H9 (cell line): ENCODE data around the gene NARF. TPM values are rescaled to one million over a fixed set of nuclear protein-coding genes. Genes with fewer than 3 reads are reported as not detected.
A peak's percentile ranks its signal among the peaks of the same experiment; 100 is the strongest.

Source experiments
- DNase-seq: peaks from one replicate; pipeline ENCODE4 v3.0.0-alpha.2; 2017
- H2AFZ ChIP-seq: one replicate; pipeline ENCODE4 v1.6.1; 2013; ENCODE audit warnings: mild to moderate bottlenecking, low read length, control low read depth, moderate library complexity
- H2AK5ac ChIP-seq: 2 replicates; pipeline ENCODE4 v1.6.1; 2013; ENCODE audit warnings: low read length, control low read depth, mixed read lengths; ENCODE audit not compliant: insufficient read length
- H2BK120ac ChIP-seq: one replicate; pipeline ENCODE4 v1.6.1; 2013; ENCODE audit warnings: low read depth, mild to moderate bottlenecking, low read length, control low read depth, inconsistent platforms; ENCODE audit not compliant: poor library complexity, severe bottlenecking
- H2BK12ac ChIP-seq: 2 replicates; pipeline ENCODE4 v1.6.1; 2013; ENCODE audit warnings: low read length, control low read depth, mixed read lengths, low read depth; ENCODE audit not compliant: insufficient read length
- H2BK15ac ChIP-seq: 2 replicates; pipeline ENCODE4 v1.6.1; 2013; ENCODE audit warnings: low read depth, low read length, control low read depth
- H2BK20ac ChIP-seq: one replicate; pipeline ENCODE4 v1.6.1; 2013; ENCODE audit warnings: low read depth, mild to moderate bottlenecking, low read length, control low read depth, inconsistent platforms; ENCODE audit not compliant: poor library complexity, severe bottlenecking
- H2BK5ac ChIP-seq: 2 replicates; pipeline ENCODE4 v1.6.1; 2013; ENCODE audit warnings: low read length, control low read depth, mixed read lengths; ENCODE audit not compliant: insufficient read length
- H3K14ac ChIP-seq: 2 replicates; pipeline ENCODE4 v1.6.1; 2013; ENCODE audit warnings: low read length, control low read depth; ENCODE audit not compliant: insufficient read depth
- H3K18ac ChIP-seq: 2 replicates; pipeline ENCODE4 v1.6.1; 2013; ENCODE audit warnings: low read depth, mild to moderate bottlenecking, mixed read lengths, low read length, control low read depth; ENCODE audit not compliant: insufficient read length
- H3K23ac ChIP-seq: 2 replicates; pipeline ENCODE4 v1.6.1; 2013; ENCODE audit warnings: low read length, control low read depth, mixed read lengths, low read depth; ENCODE audit not compliant: insufficient read length
- H3K23me2 ChIP-seq: 2 replicates; pipeline ENCODE4 v1.6.1; 2013; ENCODE audit warnings: low read depth, mild to moderate bottlenecking, mixed read lengths, low read length, control low read depth; ENCODE audit not compliant: insufficient read length, poor library complexity, severe bottlenecking
- H3K27ac ChIP-seq: 2 replicates; pipeline ENCODE4 v1.5.1; 2013; ENCODE audit warnings: low read length, control low read depth, mixed read lengths, low read depth; ENCODE audit not compliant: insufficient read length
- H3K27me3 ChIP-seq: 2 replicates; pipeline ENCODE4 v1.6.1; 2013; ENCODE audit warnings: low read length, control low read depth, inconsistent platforms; ENCODE audit not compliant: insufficient read depth
- H3K4ac ChIP-seq: 2 replicates; pipeline ENCODE4 v1.6.1; 2013; ENCODE audit warnings: low read depth, mild to moderate bottlenecking, control low read depth, inconsistent platforms, low read length, moderate library complexity
- H3K4me1 ChIP-seq: 2 replicates; pipeline ENCODE4 v1.6.1; 2013; ENCODE audit warnings: low read length, control low read depth, inconsistent platforms; ENCODE audit not compliant: insufficient read depth
- H3K4me2 ChIP-seq: 2 replicates; pipeline ENCODE4 v1.6.1; 2013; ENCODE audit warnings: low read length, control low read depth, mixed read lengths; ENCODE audit not compliant: insufficient read length, insufficient read depth
- H3K56ac ChIP-seq: 2 replicates; pipeline ENCODE4 v1.6.1; 2013; ENCODE audit warnings: low read depth, mild to moderate bottlenecking, mixed read lengths, low read length, control low read depth; ENCODE audit not compliant: insufficient read length
- H3K79me1 ChIP-seq: 2 replicates; pipeline ENCODE4 v1.6.1; 2013; ENCODE audit warnings: low read depth, mild to moderate bottlenecking, moderate library complexity, low read length, control low read depth, inconsistent platforms; ENCODE audit not compliant: insufficient read depth, poor library complexity, severe bottlenecking
- H3K79me2 ChIP-seq: 2 replicates; pipeline ENCODE4 v1.6.1; 2013; ENCODE audit warnings: low read length, control low read depth, inconsistent platforms; ENCODE audit not compliant: insufficient read depth
- H3K9ac ChIP-seq: 2 replicates; pipeline ENCODE4 v1.6.1; 2013; ENCODE audit warnings: low read length, control low read depth, mixed read lengths; ENCODE audit not compliant: insufficient read length; ENCODE audit errors: extremely low read depth
- H3K9me3 ChIP-seq: one replicate; pipeline ENCODE4 v1.6.1; 2013; ENCODE audit warnings: low read depth, low read length, inconsistent platforms; ENCODE audit not compliant: control insufficient read depth
- H3T11ph ChIP-seq: one replicate; pipeline ENCODE4 v1.6.1; 2013; ENCODE audit warnings: mild to moderate bottlenecking, low read length, control low read depth, inconsistent platforms
- H4K20me1 ChIP-seq: one replicate; pipeline ENCODE4 v1.6.1; 2013; ENCODE audit not compliant: control insufficient read depth, insufficient read length, insufficient read depth
- H4K5ac ChIP-seq: 2 replicates; pipeline ENCODE4 v1.6.1; 2013; ENCODE audit warnings: low read depth, mild to moderate bottlenecking, mixed read lengths, low read length, control low read depth; ENCODE audit not compliant: insufficient read length
- H4K8ac ChIP-seq: replicated peaks from 2 replicates; pipeline ENCODE4 v1.6.1; 2013; ENCODE audit warnings: low read length, control low read depth, mixed read lengths, low read depth; ENCODE audit not compliant: insufficient read length
- H4K91ac ChIP-seq: 2 replicates; pipeline ENCODE4 v1.6.1; 2013; ENCODE audit warnings: low read depth, mild to moderate bottlenecking, moderate library complexity, mixed read lengths, low read length, control low read depth; ENCODE audit not compliant: insufficient read length
- H3K27ac Mint-ChIP-seq, 3 experiments: 2 replicates in 2 of 3; 3 replicates in 1 of 3; pipeline ENCODE4 v1.8.0; 2020 to 2021; ENCODE audit warnings: mixed read lengths in 3 of 3, mild to moderate bottlenecking in 1 of 3, moderate library complexity in 1 of 3
- H3K27me3 Mint-ChIP-seq: 2 replicates; pipeline ENCODE4 v1.8.0; 2021; ENCODE audit warnings: low read depth, mild to moderate bottlenecking, moderate library complexity, mixed read lengths
- H3K36me3 Mint-ChIP-seq, 3 experiments: 2 replicates in 2 of 3; 3 replicates in 1 of 3; pipeline ENCODE4 v1.8.0; 2020 to 2021; ENCODE audit warnings: low read depth in 3 of 3, mixed read lengths in 3 of 3; ENCODE audit not compliant: insufficient read depth in 1 of 3
- H3K4me1 Mint-ChIP-seq, 2 experiments: 2 replicates each; pipeline ENCODE4 v1.8.0; 2020; ENCODE audit warnings: mixed read lengths in 2 of 2
- H3K4me3 Mint-ChIP-seq, 2 experiments: 2 replicates in 1 of 2; 3 replicates in 1 of 2; pipeline ENCODE4 v1.8.0; 2020 to 2021; ENCODE audit warnings: mild to moderate bottlenecking in 2 of 2, mixed read lengths in 2 of 2, moderate library complexity in 1 of 2
- H3K9me3 Mint-ChIP-seq, 2 experiments: 2 replicates in 1 of 2; 3 replicates in 1 of 2; pipeline ENCODE4 v1.8.0; 2020; ENCODE audit warnings: mild to moderate bottlenecking in 2 of 2, mixed read lengths in 2 of 2, moderate library complexity in 1 of 2
- CTCF ChIP-seq: fragments of 200-600 bp; sonication (generic); conservative IDR thresholded peaks from 3 replicates; pipeline ENCODE4 v1.8.0; 2021; ENCODE audit warnings: antibody characterized with exemption, mild to moderate bottlenecking
- WGBS: extraction: QIAGEN DNeasy Blood & Tissue Kit; methylation state at CpG from one replicate; pipeline ENCODE4 v1.1.7; 2013; ENCODE audit warnings: missing lambda C conversion rate, low lambda C conversion rate, mixed read lengths; ENCODE audit not compliant: insufficient read length; ENCODE audit errors: extremely low coverage; 5-methylcytosine and 5-hydroxymethylcytosine counted together
- long read RNA-seq: library from polyadenylated mRNA; unstranded; transcript quantifications from one replicate; pipeline ENCODE4 v2.0.0, GENCODE V29; 2020
- total RNA-seq: library from RNA; stranded (reverse); gene quantifications from 2 replicates; pipeline ENCODE4 v1.2.1, GENCODE V29; 2021

Gene NARF
- total RNA-seq = 124 and 129 TPM in 2 replicates
- long read RNA-seq, transcript NARF-204 (11 exons, 1,766 nt) = minor isoform, 17 of 964 reads
- long read RNA-seq, transcript NARF-209 (10 exons, 2,598 nt) = minor isoform, 9 of 964 reads
- long read RNA-seq, transcript NARF-201 (11 exons, 3,949 nt) = major isoform, 789 of 964 reads
- long read RNA-seq, transcript NARF-206 (12 exons, 1,668 nt) = minor isoform, 11 of 964 reads
- long read RNA-seq, partial matches to known transcripts = 8 of 964 reads
- long read RNA-seq, other reads (novel, unspliced or antisense) = 117 of 964 reads

DNA sequence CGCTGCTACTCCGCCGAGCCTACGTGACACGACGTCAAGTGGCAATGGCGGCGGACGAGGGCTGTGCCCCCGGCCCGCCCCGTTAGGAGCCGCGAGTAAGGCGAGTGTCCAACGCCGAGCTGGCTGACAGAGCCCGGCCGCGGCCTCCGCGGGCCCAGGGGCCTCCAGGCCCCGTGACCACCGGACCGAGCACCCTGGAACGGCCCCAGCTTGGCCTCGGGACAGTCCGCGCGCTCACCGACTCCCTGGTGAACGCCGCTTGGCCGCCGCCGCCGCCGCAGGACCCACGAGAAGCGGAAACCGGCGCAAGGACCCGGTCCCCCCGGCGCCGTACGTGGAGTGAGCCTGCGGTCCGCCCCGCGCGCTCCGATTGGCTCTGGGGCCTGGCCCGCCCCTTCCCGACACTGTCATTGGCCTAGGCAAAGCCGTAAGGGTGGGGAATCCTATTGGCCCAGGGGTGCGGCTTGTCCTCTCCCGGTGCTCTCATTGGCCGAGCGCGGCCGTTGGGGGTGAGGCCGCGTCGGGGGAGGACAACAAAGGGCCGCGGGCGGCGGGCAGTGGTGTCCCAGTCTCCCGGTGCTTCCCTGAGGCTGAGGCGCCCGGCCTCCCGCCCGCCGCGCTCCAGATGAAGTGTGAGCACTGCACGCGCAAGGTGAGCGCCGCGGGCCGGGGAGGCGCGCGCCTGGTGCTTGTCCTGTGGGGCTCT, at the start of gene NARF:
TSS of gene NARF (plus strand) at position 563 of the 706 bp plus-strand sequence. CDS start at position 626, 63 bp downstream.
- Histone ChIP-seq H3K79me1 (no peaks in the 10 kb centered on the region), H3T11ph (no peak within 1 kb of the TSS), H2BK15ac (no peak within 1 kb of the TSS), H3K14ac (peak within 1 kb of the TSS; percentile 69), H3K4me2 (peak within 1 kb of the TSS; percentile 67), H3K18ac (no peak within 1 kb of the TSS), H4K91ac (no peak within 1 kb of the TSS), H2BK20ac (no peak within 1 kb of the TSS), H4K20me1 (no peaks in the 10 kb centered on the region), H3K9ac (peak within 1 kb of the TSS; percentile 79), H2BK120ac (no peak within 1 kb of the TSS), H3K56ac (no peak within 1 kb of the TSS), H3K23ac (no peak within 1 kb of the TSS), H3K79me2 (no peaks in the 10 kb centered on the region), H2BK5ac (no peak within 1 kb of the TSS), H2BK12ac (no peak within 1 kb of the TSS), H3K4me1 (no peaks in the 10 kb centered on the region), H3K27me3 (no peaks in the 10 kb centered on the region), H3K27ac (no peak within 1 kb of the TSS), H4K8ac (no peak within 1 kb of the TSS), H3K4ac (no peak within 1 kb of the TSS), H4K5ac (no peak within 1 kb of the TSS), H2AK5ac (no peak within 1 kb of the TSS), H3K23me2 (peaks cover 6% of the 10 kb centered on the region), H3K9me3 (no peaks in the 10 kb centered on the region), H2AFZ (no peak within 1 kb of the TSS)
- peak within 1 kb of the TSS; percentile 92 to 97 for H3K4me3 Mint-ChIP-seq
- no peaks in the 10 kb centered on the region; the same call in 1 of the 2 replicates for H3K27me3 Mint-ChIP-seq
- peaks cover 9 to 11% of the 10 kb centered on the region in 2 experiments for H3K4me1 Mint-ChIP-seq
- peaks cover 17 to 18% of the 10 kb centered on the region in 2 experiments for H3K9me3 Mint-ChIP-seq
- H3K27ac Mint-ChIP-seq = peak within 1 kb of the TSS; percentile 83 to 92 (median 91); a peak in 5 of 7 replicates
- no peak for TF ChIP-seq CTCF
- no CpG with 5 or more reads among the region's 85 CpGs for WGBS
- H3K36me3 Mint-ChIP-seq = peaks cover 14 to 44% (median 36%) of the 10 kb centered on the region in 3 experiments
- DNase-seq = peak; percentile 100
